Gastrocnemius medialis (tissue), 4 donors: ENCODE measurements around the gene DPAGT1.

Source experiments
- CTCF ChIP-seq, 5 experiments: fragments of 450-650 bp in 3 of 5; fragments of 200-600 bp in 2 of 5; sonication (generic) in 2 of 5; IDR thresholded peaks in 4 of 5; conservative IDR thresholded peaks in 1 of 5; 1 replicate in 4 of 5; 2 replicates in 1 of 5; pipeline ENCODE4 v1.5.1; 2016 to 2019; ENCODE audit warnings: antibody characterized with exemption in 5 of 5, mild to moderate bottlenecking in 3 of 5, moderate library complexity in 3 of 5
- POLR2A ChIP-seq, 2 donors: fragments of 450-650 bp; IDR thresholded peaks; one replicate each; pipeline ENCODE4 v1.6.1; 2017; ENCODE audit warnings: antibody characterized with exemption in 2 of 2, mild to moderate bottlenecking in 2 of 2, moderate library complexity in 2 of 2

GRCh38 chr11:119100994-119101758 is 477 bp downstream of the DPAGT1 start:
- TF ChIP-seq CTCF (IDR thresholded peaks at IDR 0.05 in 4 of 5, conservative IDR thresholded peaks at IDR 0.05 in 1 of 5) (peak in 2 of 5 experiments; percentile 16 to 17), POLR2A (IDR thresholded peaks at IDR 0.05) (no peak)
